MCF 10A (cell line): ENCODE measurements around the gene BCAT1. TPM values are rescaled to one million over a fixed set of nuclear protein-coding genes. Genes with fewer than 3 reads are reported as not detected.

ENCODE experiments used
- BruUV-seq: library from RNA; stranded (reverse); fragments of 400-500 nt; replicated peaks from 2 replicates; lab custom pipeline; 2021; lab: Mats Ljungman, UMichigan
- CTCF ChIA-PET: fragments of 300-600 bp; sonication (Branson Sonifier 250); formaldehyde crosslinking; extraction: SDS; loops from one replicate; lab custom pipeline; 2021; ENCODE audit warnings: antibody characterized with exemption, inconsistent platforms; lab: Yijun Ruan, JAX
- POLR2A ChIA-PET: fragments of 300-600, 350-650 bp; sonication (Branson Sonifier 250); formaldehyde crosslinking; extraction: SDS; loops from one replicate; lab custom pipeline; 2020; ENCODE audit warnings: antibody characterized with exemption, inconsistent platforms; lab: Yijun Ruan, JAX
- DNase-seq: peaks from one replicate; pipeline ENCODE4 v3.0.0-alpha.2; 2018; ENCODE audit not compliant: unreplicated experiment
- H3K27ac Mint-ChIP-seq: one replicate; pipeline ENCODE4 v1.8.0; 2022; ENCODE audit warnings: mild to moderate bottlenecking, low read depth, mixed read lengths; ENCODE audit not compliant: unreplicated experiment
- H3K27me3 Mint-ChIP-seq: one replicate; pipeline ENCODE4 v1.8.0; 2022; ENCODE audit warnings: mixed read lengths; ENCODE audit not compliant: insufficient read depth, unreplicated experiment
- H3K36me3 Mint-ChIP-seq: one replicate; pipeline ENCODE4 v1.8.0; 2022; ENCODE audit warnings: mild to moderate bottlenecking, moderate library complexity, mixed read lengths; ENCODE audit not compliant: insufficient read depth, unreplicated experiment
- H3K4me1 Mint-ChIP-seq: one replicate; pipeline ENCODE4 v1.8.0; 2022; ENCODE audit warnings: mixed read lengths; ENCODE audit not compliant: insufficient read depth, unreplicated experiment
- H3K4me3 Mint-ChIP-seq: one replicate; pipeline ENCODE4 v1.8.0; 2022; ENCODE audit warnings: mild to moderate bottlenecking, moderate library complexity, mixed read lengths; ENCODE audit not compliant: unreplicated experiment
- H3K9me3 Mint-ChIP-seq: one replicate; pipeline ENCODE4 v1.8.0; 2022; ENCODE audit warnings: mixed read lengths; ENCODE audit not compliant: unreplicated experiment
- CTCF ChIP-seq: fragments of 200-600 bp; IDR thresholded peaks from one replicate; pipeline ENCODE4 v1.8.0; 2022; ENCODE audit warnings: antibody characterized with exemption, mild to moderate bottlenecking; ENCODE audit not compliant: unreplicated experiment
- intact Hi-C: fragments of 100-400 bp; cut with micrococcal nuclease; formaldehyde crosslinking; loops from 2 replicates; pipeline ENCODE4 v1.14.1; 2022
- total RNA-seq: library from RNA; stranded (reverse); gene quantifications from 2 replicates; pipeline ENCODE4 v1.2.3, GENCODE V29; 2022

BCAT1 gene
- total RNA-seq, 1 experiment from 2014 or later = 0.12 TPM

GRCh38 chr12:24822121-24822899, 126.6 kb downstream of the BCAT1 start:
- CTCF ChIA-PET = no interaction called here
- no TSS peak for BruUV-seq

GRCh38 chr12:24821691-24822090, 127.2 kb downstream of the BCAT1 start:
- intact Hi-C loops = no loop called here
- no peaks in the 10 kb centered on the region for H3K9me3 Mint-ChIP-seq
- DNase-seq = peak; percentile 36
- H3K27ac Mint-ChIP-seq = peak overlapping the region; percentile 24
- H3K27me3 Mint-ChIP-seq = no peaks in the 10 kb centered on the region
- ChIA-PET CTCF (no interaction called here), POLR2A (no interaction called here)
- no peaks in the 10 kb centered on the region for H3K36me3 Mint-ChIP-seq
- BruUV-seq = no TSS peak
- no peak for TF ChIP-seq CTCF
- H3K4me3 Mint-ChIP-seq = peak overlapping the region; percentile 3
- H3K4me1 Mint-ChIP-seq = peaks cover 23% of the 10 kb centered on the region

More at GRCh38 chr12:24822121-24822899, 126.6 kb downstream of the BCAT1 start:
- Mint-ChIP-seq H3K36me3 (no peaks in the 10 kb centered on the region), H3K9me3 (no peaks in the 10 kb centered on the region), H3K4me3 (peak overlapping the region; percentile 3), H3K27me3 (no peaks in the 10 kb centered on the region), H3K4me1 (peaks cover 23% of the 10 kb centered on the region), H3K27ac (peak overlapping the region; percentile 24)
- DNase-seq = peak; percentile 15
- POLR2A ChIA-PET = no interaction called here
- intact Hi-C loops = no loop called here
- TF ChIP-seq CTCF = no peak

GRCh38 chr12:24820872-24821271, 128.0 kb downstream of the BCAT1 start:
- Mint-ChIP-seq H3K27ac (peak overlapping the region; percentile 24), H3K27me3 (no peaks in the 10 kb centered on the region), H3K4me1 (peaks cover 23% of the 10 kb centered on the region), H3K9me3 (no peaks in the 10 kb centered on the region), H3K36me3 (no peaks in the 10 kb centered on the region), H3K4me3 (no peak overlapping the region)
- intact Hi-C loops = no loop called here
- CTCF ChIA-PET = no interaction called here
- peak; percentile 43 for DNase-seq
- no TSS peak for BruUV-seq
- no peak for TF ChIP-seq CTCF
- POLR2A ChIA-PET = interaction anchor here (0.5 kb wide), 1 partner anchor 39 kb away, joined by 3 read pairs; no protein-coding TSS in a partner anchor

GRCh38 chr12:24818351-24818750, 130.6 kb downstream of the BCAT1 start:
- peaks cover 23% of the 10 kb centered on the region for H3K4me1 Mint-ChIP-seq
- BruUV-seq = no TSS peak
- TF ChIP-seq CTCF = no peak
- no peak for DNase-seq
- H3K9me3 Mint-ChIP-seq = no peaks in the 10 kb centered on the region
- CTCF ChIA-PET = interaction anchor here (0.8 kb wide), 1 partner anchor 13 kb away, joined by 3 read pairs; no protein-coding TSS in a partner anchor
- no peak overlapping the region for H3K4me3 Mint-ChIP-seq
- intact Hi-C loops = no loop called here
- no peaks in the 10 kb centered on the region for H3K36me3 Mint-ChIP-seq
- H3K27ac Mint-ChIP-seq = no peak overlapping the region
- POLR2A ChIA-PET = no interaction called here
- no peaks in the 10 kb centered on the region for H3K27me3 Mint-ChIP-seq
